Measurements from ENCODE around the gene GPR39.

- TF ChIP-seq CTCF (IDR thresholded peaks at IDR 0.05) (no peak), POLR2A (IDR thresholded peaks at IDR 0.05) (no peak)
Observed at GRCh38 chr2:132589966-132590365, 173.4 kb downstream of the GPR39 start.

Measured in uterus (tissue), 2 donors.